SK-N-SH treated with all-trans-retinoic acid at 6 μM for 48 hours (cell line): ENCODE results near the gene NAP1L4.

ENCODE experiments used
- ARNTL ChIP-seq: fragments of 450-650 bp; formaldehyde crosslinking; IDR thresholded peaks from 2 replicates; pipeline ENCODE4 v1.5.0; 2020; ENCODE audit warnings: low read depth, mild to moderate bottlenecking, moderate library complexity, borderline replicate concordance
- ESRRG ChIP-seq: fragments of 250-450 bp; sonication (Bioruptor Pico); IDR thresholded peaks from 2 replicates; pipeline ENCODE4 v1.6.1; 2021; ENCODE audit warnings: mild to moderate bottlenecking
- SNAI2 ChIP-seq: fragments of 250-450 bp; sonication (Bioruptor Pico); IDR thresholded peaks from 2 replicates; pipeline ENCODE4 v1.5.0; 2020; ENCODE audit warnings: mild to moderate bottlenecking, moderate library complexity
- TOX ChIP-seq: fragments of 250-450 bp; sonication (Bioruptor Pico); IDR thresholded peaks from 2 replicates; pipeline ENCODE4 v1.8.0; 2021; ENCODE audit warnings: mild to moderate bottlenecking, moderate library complexity, borderline replicate concordance
- ZNF8 ChIP-seq: fragments of 450-650 bp; formaldehyde crosslinking; IDR thresholded peaks from 2 replicates; pipeline ENCODE4 v1.5.0; 2020; ENCODE audit warnings: mild to moderate bottlenecking, moderate library complexity
- TF ChIP-seq, protein P1 (sequence below): fragments of 250-450 bp; sonication (Bioruptor Pico); IDR thresholded peaks from 2 replicates; pipeline ENCODE4 v1.8.0; 2020; ENCODE audit warnings: mild to moderate bottlenecking, moderate library complexity, borderline replicate concordance

DNA sequence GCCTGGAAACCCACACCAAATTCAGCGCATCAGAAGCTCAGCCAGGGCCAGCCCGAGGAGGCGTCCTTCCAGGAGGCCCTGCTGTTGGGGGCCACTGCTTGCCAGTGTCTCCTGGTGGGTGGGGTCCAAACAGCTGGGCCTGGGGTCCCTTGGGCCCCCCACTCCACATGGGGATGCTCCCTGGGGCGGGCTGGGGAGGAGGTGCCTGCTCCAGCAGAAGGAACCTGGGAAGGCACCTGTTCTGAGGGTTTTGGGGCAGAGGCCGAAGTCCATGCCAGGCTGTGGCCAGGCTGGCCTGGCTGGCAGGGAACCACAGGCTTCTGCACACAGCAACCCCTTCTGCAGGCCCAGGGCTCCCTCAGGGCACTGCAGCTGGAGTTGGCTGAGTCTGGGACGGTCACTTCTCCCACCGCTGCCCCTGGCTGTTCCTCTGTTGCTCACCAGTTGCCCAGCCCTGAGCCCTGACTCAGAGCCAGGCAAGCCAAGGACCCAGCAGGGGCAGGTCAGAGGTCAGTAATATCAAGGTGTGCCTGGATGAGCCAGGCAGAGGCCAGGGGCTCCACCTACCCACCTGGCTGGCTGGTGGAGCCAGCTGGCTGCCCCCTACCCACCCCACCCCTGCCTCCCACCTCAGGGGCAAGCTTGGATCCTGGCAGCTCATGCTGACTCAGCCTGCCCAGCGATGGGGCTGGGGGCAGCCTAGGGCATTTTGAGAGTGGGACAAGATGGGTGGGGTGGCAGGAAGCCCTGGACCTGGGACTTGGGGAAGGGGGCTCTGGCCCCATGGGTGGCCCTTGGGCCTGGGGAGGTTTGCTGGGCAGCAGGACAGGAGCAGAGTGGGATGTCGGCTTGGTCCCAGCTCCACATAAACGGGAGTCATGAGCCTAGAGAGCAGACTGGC lies 51.0 kb downstream of the NAP1L4 start:
- TF ChIP-seq, protein P1, sequence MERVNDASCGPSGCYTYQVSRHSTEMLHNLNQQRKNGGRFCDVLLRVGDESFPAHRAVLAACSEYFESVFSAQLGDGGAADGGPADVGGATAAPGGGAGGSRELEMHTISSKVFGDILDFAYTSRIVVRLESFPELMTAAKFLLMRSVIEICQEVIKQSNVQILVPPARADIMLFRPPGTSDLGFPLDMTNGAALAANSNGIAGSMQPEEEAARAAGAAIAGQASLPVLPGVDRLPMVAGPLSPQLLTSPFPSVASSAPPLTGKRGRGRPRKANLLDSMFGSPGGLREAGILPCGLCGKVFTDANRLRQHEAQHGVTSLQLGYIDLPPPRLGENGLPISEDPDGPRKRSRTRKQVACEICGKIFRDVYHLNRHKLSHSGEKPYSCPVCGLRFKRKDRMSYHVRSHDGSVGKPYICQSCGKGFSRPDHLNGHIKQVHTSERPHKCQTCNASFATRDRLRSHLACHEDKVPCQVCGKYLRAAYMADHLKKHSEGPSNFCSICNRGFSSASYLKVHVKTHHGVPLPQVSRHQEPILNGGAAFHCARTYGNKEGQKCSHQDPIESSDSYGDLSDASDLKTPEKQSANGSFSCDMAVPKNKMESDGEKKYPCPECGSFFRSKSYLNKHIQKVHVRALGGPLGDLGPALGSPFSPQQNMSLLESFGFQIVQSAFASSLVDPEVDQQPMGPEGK (CRISPR knock-in tag) = no peak
- TF ChIP-seq SNAI2 (CRISPR knock-in tag) = no peak
- TF ChIP-seq ESRRG (CRISPR knock-in tag) = no peak
- TF ChIP-seq ZNF8 (CRISPR knock-in tag) = no peak
- TF ChIP-seq ARNTL = no peak
- no peak for TF ChIP-seq TOX
